HG02885 (cell line): ENCODE measurements around the gene STUB1.

Source experiments
- ATAC-seq: cut with Tn5 transposase; IDR thresholded peaks from one replicate; pipeline ENCODE4 v1.9.1; 2021; ENCODE audit warnings: mild to moderate bottlenecking; ENCODE audit not compliant: unreplicated experiment, poor library complexity

Gene STUB1

DNA sequence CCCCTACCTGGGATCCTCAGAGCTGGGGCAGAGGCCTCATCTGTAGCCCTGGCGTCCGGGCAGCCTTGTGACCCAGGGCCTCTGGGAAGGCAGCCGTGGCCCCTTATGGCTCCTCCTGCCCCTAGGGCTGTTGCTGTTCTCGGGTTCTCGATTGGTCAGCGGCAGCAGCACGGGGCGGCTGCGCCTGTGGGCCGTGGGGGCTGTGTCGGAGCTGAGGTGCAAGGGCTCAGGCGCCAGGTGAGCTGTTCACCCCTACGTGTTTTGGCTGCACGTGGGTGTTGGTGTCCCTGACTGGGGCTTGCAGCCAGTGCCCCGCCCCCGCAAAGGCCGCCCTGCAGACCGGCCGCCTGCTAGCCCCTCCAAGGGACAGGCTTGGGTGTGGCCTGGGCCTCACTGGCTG is 18.1 kb upstream of the STUB1 start:
- ATAC-seq: no peak

DNA sequence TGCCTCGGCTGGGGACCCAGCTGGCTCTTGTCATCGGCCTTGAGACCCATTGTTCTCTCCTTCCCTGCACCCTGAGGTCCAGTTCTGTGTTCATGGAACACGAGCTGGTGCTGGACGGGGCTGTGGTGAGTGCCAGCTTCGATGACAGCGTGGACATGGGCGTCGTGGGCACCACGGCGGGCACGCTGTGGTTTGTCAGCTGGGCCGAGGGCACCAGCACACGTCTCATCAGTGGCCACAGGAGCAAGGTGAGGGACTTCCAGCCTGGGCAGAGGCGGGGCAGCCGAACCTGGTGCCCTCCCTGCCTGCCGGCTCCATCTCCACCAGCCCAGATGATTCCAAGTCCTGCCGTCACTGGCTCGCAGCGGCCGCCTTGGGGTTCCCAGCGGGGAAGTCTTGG is 17.6 kb upstream of the STUB1 start:
- no peak for ATAC-seq

DNA sequence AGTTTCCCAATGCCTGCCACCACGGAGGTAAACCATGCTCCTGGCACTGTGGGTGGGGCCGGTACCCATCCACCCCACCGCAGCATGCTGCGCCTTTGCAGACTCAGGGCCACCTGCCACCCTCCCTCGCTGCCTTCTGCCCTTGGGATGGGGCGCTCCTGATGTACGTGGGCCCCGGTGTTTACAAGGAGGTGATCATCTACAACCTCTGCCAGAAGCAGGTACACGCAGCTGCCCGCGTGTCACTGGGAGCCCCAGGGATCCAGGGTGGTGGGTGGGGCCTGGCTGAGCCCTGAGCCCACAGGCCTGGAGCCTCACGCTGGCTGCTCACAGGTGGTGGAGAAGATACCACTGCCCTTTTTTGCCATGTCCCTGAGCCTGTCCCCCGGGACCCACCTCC is 13.6 kb upstream of the STUB1 start:
- ATAC-seq: no peak

DNA sequence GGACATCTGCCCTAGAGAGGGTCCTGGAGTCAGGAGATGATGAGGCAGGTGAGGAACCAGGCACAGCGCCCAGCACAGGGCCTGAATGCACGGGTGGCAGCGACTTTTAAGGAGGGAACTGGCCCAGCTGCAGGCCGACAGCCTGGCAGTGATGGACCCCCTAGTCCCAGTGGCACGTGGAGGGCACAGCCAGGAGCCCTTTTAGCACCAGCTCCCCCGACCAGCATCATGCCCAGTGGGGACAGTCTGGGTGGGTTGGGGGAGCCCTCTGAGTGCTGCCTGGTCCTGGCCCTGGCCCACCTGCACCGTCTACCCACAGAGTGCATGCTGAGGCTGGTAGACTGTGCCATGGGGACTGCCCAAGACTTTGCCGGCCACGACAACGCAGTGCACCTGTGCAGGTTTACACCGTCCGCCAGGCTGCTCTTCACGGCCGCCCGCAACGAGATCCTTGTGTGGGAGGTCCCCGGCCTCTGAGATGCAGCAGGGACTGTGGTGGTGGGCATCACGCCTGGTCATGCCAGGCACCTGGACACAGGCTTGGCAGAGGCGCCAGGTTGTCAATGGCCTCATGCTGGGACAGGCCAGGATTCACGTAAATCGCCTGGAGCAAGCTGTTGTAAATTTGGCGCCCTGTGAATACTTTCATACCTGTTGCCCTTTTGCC is 13.0 kb upstream of the STUB1 start:
- ATAC-seq: no peak

DNA sequence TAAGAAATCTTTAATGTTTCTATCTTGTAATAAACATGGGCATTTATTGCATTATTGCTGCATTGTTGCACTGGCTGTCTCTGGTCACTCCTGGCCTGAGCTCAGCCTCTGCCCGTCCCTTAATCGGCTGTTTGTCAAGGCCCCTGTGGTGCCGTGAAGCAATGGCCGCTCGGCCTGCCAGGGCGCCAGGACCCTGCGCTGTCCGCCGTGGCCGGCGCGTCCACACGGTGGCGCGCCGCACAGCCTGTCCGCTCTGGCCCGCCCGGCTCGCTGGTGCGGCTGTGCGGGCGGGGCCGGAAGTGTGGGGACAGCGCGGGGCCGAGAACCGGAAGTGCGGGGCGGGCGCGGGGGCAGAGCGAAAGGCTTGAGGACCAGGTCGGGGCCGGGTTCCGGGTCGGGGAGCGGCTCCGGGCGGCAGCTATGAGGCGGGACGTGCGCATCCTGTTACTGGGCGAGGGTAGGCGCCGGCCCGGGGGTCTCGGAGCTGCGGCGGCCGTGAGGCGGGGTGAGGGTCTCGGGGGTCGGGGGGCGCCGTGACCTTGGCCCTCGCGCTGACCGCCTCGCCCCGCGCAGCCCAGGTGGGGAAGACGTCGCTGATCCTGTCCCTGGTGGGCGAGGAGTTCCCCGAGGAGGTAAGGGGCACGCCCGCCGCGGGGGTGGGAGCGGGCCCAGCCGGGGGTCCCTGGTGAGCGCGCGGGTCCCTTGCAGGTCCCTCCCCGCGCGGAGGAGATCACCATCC is 12.3 kb upstream of the STUB1 start, which contains the start of gene RHOT2:
RHOT2 (plus strand) TSS at position 353 of the 739 bp plus-strand sequence; CDS start at position 421, 68 bp downstream.
- ATAC-seq: peak; percentile 89

DNA sequence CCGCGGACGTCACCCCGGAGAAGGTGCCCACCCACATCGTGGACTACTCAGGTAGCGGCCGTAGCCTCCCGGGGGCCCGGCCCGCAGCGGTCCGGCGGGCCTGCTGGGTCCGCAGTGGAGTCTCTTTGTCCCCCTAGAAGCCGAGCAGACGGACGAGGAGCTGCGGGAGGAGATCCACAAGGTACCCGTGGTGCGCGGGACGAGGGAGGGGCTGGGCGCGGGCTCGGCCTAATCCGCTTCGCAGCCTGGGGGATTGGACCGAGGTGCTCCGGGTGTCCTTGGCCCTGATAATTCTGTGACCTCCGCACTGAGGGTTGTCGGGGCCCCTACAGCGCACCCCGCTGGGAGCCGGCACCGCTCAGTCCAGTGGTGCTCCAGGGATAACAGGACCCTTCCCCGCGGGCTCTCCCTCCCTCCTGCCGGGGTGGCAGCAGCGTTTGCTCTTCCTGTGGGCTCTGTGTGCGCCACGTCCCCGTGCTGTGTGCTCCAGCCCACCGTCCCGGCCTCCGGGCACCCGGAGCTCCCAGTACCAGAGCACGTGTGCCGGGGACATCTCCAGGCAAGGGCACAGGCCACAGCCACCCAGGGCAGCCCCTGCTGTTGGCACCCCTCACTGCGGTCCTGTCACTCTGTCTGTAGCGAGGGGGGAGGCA is 11.6 kb upstream of the STUB1 start:
- ATAC-seq: no peak

DNA sequence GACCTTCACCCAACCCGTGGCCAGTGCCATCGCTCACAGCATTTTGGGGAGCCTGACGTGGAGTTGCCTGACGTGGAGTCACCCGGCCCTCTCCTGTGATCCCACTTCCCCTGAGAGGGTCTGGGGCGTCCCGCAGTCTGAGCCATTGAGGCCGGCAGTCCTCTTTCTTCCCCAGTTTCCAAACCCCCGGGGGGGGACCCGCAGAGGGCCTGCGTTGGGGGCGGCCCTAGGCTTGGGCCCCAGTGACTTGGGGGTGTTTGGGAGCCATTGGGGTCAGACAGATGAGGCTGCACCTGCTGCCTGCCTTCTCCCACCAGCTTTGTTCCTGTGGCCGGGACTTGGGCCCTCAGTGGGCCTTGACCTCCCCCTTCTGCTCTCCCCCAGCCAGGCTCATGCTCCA is 10.5 kb upstream of the STUB1 start:
- no peak for ATAC-seq

DNA sequence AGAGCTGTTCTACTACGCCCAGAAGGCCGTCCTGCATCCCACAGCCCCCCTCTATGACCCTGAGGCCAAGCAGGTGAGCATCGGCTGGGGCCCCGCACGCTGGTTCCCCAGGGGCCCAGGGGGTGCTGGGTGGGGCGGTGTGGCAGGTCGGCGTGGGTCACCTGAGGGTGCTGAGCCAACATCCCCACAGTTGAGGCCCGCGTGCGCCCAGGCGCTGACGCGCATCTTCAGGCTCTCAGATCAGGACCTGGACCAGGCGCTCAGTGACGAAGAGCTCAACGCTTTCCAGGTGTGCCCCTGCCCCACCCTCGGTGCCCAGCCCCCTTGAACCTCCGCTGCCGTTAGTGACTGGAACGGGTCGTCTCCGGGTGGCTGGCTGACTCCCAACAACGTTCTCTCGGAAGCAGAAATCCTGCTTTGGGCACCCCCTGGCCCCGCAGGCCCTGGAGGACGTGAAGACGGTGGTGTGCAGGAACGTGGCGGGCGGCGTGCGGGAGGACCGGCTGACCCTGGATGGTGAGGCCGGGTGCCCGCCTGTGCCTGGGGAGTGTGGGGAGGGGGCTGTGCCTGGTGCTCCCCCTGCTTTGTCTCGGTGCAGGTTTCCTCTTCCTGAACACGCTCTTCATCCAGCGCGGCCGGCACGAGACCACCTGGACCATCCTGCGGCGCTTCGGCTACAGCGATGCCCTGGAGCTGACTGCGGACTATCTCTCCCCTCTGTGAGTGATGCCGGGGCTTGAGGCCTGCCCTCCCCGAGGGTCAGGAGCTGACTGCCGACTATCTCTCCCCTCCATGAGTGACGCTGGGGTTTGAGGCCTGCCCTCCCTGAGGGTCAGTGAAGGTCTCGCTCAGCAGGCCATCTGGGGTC is 9.5 kb upstream of the STUB1 start:
- no peak for ATAC-seq

DNA sequence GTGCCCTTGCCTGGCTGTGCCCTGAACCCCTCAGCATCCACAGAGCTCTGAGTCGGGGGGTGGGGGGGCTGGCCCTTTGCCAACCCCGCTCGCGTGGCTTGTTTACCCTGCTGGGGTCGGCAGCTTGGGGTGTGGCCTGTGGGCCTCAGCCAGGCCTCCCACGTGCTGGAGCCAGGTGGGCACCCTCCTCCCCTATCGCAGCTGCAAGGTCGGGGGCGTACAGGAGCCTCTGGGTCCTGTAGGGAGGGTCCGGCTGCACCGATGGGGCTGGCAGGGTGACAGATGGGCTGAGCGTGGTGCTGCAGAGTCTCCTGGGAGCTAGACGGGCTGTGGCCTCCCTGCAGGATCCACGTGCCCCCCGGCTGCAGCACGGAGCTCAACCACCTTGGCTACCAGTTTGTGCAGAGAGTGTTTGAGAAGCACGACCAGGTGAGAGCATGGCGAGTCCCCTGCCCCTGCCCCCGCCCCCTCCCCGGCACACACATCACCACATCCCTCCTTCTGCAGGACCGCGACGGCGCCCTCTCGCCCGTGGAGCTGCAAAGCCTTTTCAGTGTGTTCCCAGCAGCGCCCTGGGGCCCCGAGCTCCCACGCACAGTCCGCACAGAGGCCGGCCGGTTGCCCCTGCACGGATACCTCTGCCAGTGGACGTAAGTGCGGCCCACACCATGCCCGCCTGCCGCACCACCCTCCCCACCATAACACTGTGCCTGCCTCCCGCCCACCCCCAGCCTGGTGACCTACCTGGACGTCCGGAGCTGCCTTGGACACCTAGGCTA is 8.7 kb upstream of the STUB1 start:
- ATAC-seq: no peak

DNA sequence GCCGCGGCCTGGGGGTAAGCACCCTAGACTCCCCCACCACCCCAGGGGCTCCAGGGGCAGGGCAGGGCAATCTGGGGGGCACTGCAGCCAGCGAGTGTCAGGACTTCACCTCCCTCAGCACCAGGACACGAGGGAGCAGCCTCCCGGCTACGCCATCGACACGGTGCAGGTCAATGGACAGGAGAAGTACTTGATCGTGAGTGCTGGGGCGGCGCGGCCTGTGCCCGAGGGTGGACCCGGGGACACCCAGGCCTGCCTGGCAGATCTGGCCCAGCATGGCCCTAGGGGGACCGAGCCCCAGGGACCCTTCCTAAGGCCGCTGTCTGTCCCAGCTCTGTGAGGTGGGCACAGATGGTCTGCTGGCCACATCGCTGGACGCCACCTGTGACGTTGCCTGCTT is 7.8 kb upstream of the STUB1 start:
- no peak for ATAC-seq

DNA sequence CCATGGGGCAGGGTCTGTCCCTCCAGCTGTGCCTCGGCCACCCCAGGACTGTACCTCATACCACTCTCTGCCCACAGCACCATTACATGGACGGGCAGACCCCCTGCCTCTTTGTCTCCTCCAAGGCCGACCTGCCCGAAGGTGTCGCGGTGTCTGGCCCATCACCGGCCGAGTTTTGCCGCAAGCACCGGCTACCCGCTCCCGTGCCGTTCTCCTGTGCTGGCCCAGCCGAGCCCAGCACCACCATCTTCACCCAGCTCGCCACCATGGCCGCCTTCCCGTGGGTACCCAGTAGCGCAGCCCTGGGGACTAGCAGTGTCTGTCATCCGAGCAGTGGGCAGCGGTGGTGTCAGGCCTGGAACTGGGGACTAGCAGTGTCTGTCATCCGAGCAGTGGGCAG is 7.4 kb upstream of the STUB1 start:
- no peak for ATAC-seq

DNA sequence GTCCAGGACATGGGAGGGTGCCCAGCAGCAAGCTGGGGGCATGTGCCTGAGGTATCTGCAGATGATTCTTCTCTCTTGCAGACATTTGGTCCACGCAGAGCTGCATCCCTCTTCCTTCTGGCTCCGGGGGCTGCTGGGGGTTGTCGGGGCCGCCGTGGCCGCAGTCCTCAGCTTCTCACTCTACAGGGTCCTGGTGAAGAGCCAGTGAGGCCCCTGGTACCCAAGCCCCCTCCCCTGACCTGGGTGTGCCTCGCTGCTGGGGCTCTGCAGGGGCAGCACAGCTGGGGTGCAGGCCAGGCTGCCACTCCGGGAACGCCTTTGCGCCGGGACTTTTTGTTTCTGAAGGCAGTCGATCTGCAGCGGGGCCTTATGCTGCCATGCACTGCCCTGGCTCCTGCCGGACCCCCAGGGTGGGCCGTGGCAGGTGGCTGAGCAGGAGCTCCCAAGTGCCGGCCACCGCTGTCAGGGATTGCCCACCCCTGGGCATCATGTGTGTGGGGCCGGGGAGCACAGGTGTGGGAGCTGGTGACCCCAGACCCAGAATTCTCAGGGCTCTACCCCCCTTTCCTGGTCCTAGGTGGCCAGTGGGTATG is 6.7 kb upstream of the STUB1 start:
- no peak for ATAC-seq

DNA sequence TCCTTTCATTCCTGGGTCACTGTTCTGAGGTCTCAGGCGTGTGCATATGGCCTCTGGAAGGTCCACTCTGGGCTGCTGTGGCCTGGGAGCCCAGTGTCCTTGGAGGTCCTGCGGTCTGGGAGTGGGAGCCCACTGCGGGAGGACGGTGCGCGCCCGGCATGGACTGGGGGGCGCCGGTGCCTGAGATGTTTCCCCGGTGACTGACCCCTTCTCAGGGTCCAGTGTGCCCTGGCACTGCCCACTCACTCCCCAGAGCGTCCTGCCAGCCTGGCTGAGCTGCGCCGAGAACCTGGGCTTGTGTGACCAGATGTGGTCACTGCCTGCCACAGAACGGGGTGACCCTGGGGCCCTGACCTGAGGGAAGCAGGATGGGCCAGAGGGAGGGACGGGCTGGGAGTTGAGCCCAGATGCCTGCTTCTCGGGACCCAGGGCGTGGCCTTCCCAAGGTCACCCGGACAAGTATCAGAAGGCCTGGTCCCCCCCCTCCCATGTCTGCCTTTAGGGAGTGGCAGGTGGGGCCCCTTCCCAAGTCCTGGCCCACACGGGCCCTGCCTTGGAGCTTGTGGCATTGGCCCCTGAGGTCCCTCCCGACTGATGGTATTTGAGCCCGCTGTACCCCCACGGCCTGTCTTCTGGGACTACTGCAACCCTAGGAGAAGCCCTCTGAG is 5.9 kb upstream of the STUB1 start:
- ATAC-seq: no peak

DNA sequence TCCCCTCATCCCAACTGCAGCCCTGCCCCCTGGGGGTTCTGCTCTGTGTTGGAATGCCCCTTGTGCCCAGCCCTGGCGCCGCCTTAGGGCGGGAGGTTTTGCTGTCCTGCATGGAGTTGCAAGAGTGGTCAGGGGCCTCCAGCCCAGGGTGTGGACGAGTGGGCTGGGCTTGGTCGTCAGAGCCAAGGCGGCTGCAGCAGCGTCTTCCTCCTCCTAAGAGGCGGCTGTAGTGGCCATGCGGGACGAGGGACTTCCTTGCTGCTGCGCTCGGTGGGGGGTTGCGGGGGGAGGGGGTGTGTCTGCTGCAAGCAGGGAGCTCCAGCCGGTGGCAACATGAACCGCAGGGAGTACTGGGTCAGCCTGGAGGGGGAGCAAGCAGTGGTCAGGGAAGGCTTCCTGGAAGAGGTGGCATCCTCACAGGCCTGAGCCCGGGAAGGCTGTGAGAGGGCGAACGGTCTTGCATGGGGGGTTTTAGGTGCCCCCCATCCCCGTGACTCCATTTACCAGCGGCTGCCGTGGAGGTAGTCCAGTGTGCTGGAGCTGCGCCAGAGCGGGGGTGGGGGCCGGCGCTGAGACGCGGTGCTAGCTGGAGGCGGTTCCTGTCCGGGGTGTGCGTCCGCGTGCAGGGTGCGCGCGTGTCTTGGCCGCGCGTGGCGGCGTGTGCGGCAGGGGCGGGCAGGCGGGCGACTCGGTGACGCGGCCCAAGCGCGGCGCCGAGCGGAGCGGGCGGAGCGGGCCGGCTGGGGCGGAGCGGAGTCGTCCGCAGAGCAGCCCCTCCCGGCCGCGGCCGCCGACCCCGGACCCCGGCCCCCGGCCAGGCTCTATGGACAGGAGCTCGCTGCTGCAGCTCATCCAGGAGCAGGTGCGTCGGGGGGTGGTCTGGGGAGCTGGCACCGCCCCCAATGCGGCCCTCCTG is 5.0 kb upstream of the STUB1 start, which contains the start of gene RHBDL1:
RHBDL1 (plus strand) TSS at position 704 of the 916 bp plus-strand sequence; CDS start at position 824, 120 bp downstream.
- ATAC-seq: no peak

DNA sequence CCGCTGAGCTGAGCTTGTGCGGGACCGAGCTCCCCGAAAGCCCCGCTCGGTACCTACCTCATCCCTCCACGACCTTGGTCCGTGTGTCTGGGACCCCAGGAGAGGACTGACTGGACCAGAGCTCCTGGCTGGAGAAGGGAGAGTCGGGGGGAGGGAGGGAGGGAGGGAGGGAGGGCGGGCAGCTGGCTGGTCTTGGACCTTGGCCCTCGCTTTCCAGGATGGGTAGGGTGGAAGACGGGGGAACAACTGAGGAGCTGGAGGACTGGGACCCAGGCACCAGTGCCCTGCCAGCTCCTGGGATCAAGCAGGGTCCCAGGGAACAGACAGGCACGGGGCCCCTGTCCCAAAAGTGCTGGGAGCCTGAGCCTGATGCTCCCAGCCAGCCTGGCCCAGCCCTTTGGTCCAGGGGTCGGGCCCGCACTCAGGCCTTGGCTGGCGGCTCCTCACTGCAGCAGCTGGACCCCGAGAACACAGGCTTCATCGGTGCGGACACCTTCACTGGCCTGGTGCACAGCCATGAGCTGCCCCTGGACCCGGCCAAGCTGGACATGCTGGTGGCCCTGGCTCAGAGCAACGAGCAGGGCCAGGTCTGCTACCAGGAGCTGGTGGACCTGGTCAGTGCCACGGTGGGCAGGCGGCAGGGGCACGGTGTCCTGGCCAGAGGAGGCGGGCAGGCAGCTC is 4.2 kb upstream of the STUB1 start:
- no peak for ATAC-seq

DNA sequence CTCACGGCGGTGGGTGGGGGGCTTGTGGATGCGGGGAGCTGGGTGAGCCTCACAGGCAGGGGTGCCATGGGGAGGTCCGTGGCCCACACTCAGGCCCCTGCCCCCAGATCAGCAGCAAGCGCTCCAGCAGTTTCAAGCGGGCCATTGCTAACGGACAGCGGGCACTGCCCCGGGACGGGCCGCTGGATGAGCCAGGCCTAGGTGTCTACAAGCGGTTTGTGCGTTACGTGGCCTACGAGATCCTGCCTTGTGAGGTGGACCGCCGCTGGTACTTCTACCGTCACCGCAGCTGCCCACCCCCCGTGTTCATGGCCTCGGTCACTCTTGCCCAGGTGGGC is 3.7 kb upstream of the STUB1 start:
- ATAC-seq: no peak

DNA sequence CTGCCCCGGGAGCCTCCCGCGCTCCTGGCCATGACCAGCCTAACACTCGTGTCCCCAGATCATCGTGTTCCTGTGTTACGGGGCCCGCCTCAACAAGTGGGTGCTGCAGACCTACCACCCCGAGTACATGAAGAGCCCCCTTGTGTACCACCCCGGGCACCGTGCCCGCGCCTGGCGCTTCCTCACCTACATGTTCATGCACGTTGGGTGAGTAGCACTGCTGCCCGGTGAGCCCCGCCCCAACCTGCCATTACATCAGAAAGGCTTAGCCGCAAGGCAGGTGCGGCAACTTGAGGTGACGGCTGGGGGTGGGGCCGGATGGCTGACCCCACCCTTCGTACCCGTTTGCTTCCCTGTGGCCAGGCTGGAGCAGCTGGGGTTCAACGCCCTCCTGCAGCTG is 3.3 kb upstream of the STUB1 start:
- no peak for ATAC-seq
